LNCaP clone FGC (cell line): ENCODE results near the gene NXPH3.
"Not testable (repeated sequence)": the region's sequence is repeated elsewhere in the genome, so short reads cannot be mapped to it uniquely, and the experiment has no call there.

Experiments
- DNase-seq: peaks from one replicate; pipeline ENCODE4 v3.0.0-alpha.2; 2011; ENCODE audit warnings: low read depth
- H3K4me3 ChIP-seq: 2 replicates; pipeline ENCODE4 v1.5.1; 2011; ENCODE audit warnings: mild to moderate bottlenecking, low read depth, low read length, control low read depth
- TF ChIP-seq, protein P1 (sequence below): IDR thresholded peaks from 2 replicates; pipeline ENCODE4 v1.5.1; 2012; ENCODE audit warnings: mild to moderate bottlenecking; ENCODE audit not compliant: control insufficient read depth, insufficient read depth; ENCODE audit errors: extremely low read depth

Gene NXPH3

DNA sequence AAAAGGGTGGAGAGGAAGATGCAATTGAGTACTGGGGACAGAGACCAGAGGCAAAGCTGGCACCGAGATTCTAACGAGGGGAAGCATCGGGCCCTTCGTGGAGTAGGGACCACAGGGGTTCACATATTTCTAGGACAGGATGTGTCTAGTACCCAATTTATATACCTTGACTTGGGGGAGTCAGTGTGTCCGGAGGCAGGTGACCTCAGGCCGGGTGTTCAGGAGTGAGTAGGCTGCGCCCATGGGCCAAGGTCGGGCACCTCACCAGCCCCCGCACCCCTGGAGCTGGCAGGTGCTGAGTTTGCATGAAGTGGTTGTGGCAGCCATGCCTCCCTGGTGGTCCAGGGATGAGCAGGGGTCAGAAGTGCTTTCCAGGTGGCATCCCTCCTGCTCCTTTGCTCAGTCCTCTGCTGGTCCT lies 8.6 kb upstream of the NXPH3 start:
- no peak overlapping the region for H3K4me3 ChIP-seq
- TF ChIP-seq, protein P1, sequence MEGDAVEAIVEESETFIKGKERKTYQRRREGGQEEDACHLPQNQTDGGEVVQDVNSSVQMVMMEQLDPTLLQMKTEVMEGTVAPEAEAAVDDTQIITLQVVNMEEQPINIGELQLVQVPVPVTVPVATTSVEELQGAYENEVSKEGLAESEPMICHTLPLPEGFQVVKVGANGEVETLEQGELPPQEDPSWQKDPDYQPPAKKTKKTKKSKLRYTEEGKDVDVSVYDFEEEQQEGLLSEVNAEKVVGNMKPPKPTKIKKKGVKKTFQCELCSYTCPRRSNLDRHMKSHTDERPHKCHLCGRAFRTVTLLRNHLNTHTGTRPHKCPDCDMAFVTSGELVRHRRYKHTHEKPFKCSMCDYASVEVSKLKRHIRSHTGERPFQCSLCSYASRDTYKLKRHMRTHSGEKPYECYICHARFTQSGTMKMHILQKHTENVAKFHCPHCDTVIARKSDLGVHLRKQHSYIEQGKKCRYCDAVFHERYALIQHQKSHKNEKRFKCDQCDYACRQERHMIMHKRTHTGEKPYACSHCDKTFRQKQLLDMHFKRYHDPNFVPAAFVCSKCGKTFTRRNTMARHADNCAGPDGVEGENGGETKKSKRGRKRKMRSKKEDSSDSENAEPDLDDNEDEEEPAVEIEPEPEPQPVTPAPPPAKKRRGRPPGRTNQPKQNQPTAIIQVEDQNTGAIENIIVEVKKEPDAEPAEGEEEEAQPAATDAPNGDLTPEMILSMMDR: no peak

DNA sequence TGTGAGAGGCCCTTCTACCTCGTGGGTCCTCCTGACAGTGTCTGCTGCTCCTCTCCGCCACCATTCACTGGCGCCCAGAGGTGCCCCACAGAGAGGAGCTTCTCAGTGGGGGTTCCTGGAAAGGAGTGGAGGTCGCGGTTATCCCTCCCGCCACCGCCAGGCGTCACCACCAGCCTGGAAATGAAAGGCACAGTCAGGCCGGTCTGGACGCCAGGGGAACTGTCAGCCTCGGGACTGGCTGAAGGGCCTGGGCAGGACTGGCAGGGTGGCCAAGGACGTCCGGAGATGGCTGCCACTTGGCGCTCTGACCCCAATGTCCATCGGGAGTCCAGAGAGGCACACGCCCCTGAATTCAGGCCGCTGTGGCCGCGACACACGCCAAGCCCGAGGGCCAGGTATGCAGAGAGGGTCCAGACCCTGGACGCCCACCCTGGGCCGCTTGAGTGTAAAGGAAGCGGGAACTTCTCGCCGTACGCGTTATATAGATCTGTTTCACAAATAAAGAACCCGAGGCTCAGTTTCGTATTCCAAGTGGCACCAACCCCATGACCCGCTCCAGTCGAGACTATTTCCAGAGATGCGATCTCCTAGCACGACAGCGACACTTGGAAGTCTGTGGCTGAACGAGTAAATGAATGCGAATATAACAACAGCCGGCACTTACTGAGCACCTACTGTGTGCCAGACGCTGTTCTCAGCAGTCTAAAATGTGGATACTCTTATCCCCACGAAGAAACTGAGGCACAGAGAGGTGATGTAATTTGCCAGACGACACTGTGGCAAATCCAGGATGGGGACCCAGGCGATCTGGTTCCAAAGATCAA lies 7.6 kb upstream of the NXPH3 start:
- peak; percentile 49 for DNase-seq
- peak overlapping the region; percentile 24 for H3K4me3 ChIP-seq
- TF ChIP-seq, protein P1: peak; percentile 96

More for the DNA sequence above, 8.6 kb upstream of the NXPH3 start:
- DNase-seq: no peak

DNA sequence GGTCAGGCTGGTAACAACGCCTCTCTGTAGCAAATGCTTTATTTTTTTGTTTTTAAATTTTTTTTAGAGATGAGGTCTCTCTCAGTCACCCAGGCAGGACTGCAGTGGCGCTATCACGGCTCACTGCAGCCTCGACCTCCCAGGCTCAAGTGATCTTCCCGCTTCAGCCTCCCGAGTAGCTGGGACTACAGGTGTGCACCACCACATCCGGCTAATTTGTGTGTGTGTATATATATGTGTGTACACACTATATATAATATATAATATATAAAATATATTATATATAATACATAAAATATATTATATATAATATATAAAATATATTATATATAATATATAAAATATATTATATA lies 7.0 kb upstream of the NXPH3 start:
- not testable (repeated sequence) for H3K4me3 ChIP-seq, DNase-seq

DNA sequence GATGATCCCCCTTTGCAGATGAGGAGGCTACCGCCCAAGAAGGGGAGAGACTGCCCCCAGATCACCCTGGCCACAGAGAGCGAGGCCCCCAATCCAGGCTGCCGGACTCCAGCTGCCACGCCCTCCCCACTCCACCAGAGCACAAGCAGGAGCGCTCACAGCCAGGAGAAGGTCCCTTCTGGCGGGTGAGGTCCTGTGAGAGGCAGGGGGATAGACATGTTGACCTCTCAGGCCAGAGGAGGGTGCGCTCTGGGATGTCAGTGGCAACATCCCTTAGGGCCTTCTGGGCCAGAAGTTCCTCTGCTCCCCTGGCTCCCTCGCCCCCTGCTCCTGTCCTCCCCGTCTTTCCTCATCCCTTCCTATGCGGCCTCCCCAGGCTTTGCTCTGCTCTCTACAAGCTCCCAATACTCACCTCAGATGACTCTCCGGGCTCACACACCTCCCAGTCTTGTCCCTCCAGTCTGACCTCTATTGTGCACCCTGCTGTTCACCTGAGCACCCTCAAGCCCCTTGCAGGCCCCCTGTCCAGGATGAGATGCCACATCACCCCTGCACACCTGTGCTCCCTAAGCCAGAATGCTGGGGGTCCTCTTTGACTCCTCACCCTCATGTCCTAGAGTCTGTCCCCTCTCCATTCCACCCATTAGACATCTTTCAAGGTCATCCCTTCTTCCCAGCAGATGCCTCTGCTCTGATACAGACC lies 5.0 kb upstream of the NXPH3 start:
- TF ChIP-seq, protein P1: no peak
- H3K4me3 ChIP-seq: no peak overlapping the region
- no peak for DNase-seq

DNA sequence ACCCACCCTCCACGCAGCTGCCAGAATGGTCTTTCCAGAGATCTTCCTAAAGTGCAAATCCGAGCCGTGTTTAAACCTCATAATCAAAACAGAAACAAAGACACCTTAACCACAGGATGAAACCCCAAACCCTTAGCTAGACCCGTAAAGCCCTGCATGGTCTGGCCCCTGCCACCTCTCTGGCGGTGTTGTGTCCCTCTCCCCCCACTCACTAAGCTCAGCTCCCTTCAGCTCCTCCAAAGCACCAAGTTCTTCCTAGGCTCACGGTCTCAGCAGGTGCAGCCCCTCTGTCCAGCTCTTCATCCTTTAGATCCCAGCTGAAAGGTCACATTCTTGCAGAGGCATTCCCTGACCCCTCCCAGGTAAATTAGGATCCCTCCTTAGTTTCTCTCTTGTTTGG lies 4.4 kb upstream of the NXPH3 start:
- no peak overlapping the region for H3K4me3 ChIP-seq
- TF ChIP-seq, protein P1: no peak
- DNase-seq: no peak

DNA sequence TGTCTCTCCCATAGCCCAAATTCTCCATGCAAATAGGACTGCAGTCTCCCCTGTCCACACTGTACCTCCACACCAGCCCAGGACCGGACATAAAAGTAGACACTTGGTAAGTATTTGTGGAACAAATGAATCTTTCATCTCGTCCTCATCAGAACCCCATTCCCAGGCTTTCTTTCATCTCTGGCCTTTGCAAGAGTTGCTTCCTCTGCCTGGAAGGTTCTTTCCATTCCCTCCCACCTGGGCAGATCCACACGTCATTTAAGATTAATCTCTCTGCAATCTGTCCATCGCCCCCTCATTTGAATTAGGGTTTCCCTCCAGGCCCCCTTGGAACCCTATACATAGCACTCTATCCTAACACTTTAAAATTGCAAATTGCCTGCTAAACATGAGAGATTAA lies 3.9 kb upstream of the NXPH3 start:
- no peak for DNase-seq
- no peak overlapping the region for H3K4me3 ChIP-seq
- TF ChIP-seq, protein P1: no peak

DNA sequence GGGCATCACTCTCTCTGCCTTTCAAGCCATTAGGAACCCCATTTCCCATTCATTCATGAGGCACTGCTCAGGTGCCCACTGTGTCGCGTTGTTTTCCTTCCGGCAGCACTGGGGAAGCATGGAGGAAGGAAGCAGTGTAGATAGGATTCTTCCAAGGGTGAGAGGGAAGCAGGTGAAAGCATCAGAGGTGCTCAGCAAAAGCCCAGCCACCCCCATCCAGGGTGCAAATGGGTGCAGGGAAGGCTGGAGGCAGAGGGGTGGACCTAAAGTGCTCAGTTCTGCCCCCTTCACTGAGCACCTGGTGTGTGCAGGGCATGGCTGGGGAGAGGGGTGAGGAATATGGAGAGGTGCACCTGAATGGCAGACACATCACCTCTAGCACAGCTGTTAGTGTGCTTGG lies 3.4 kb upstream of the NXPH3 start:
- no peak for DNase-seq
- TF ChIP-seq, protein P1: no peak
- H3K4me3 ChIP-seq: no peak overlapping the region
